ENCODE results near the gene PMPCA. TPM values are rescaled to one million over a fixed set of nuclear protein-coding genes. Genes with fewer than 3 reads are reported as not detected.
"Not testable (repeated sequence)": the region's sequence is repeated elsewhere in the genome, so short reads cannot be mapped to it uniquely, and the experiment has no call there.

Gene PMPCA
- total RNA-seq, 1 experiment from 2014 or later, result 146 TPM

DNA sequence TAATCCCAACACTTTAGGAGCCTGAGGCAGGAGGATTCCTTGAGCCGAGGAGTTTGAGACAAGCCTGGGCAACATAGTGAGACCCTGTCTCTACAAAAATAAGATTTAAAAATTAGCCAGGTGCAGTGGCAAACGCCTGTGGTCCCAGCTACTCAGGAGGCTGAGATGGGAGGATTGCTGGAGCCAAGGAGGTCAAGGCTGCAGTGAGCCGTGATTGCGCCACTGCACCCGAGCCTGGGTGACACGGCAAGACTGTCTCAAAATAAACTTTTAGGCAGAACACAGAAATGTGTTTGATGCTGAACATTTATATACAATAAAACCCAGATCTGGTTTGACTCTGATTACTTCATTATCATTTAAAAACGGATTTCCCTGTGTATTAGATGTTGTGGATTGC is 5.0 kb upstream of the PMPCA start:
- in situ Hi-C loops (cut with HindIII; ENCODE audit: low sequenced_read_pairs), result no loop called here
- no peak for DNase-seq (ENCODE audit: low spot score)

DNA sequence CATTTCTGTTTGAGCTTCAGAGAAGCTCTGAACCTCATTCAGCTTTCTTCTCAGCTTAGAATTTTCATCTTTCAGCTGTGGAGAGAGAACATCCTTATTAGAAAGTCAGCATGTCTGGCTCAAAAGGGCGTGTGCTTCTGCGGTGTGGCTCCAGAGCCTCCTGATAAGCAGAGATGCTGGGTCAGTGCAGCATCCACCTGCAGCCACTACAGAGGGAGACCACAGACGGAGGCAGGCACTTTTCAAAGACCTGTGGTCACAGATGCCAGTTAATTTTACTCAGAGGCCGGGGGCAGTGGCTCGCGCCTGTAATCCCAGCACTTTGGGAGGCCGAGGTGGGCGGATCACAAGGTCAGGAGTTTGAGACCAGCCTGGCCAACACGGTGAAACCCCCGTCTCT is 4.6 kb upstream of the PMPCA start:
- in situ Hi-C loops (cut with HindIII; ENCODE audit: low sequenced_read_pairs); DNase-seq (ENCODE audit: low spot score): not testable (repeated sequence)

DNA sequence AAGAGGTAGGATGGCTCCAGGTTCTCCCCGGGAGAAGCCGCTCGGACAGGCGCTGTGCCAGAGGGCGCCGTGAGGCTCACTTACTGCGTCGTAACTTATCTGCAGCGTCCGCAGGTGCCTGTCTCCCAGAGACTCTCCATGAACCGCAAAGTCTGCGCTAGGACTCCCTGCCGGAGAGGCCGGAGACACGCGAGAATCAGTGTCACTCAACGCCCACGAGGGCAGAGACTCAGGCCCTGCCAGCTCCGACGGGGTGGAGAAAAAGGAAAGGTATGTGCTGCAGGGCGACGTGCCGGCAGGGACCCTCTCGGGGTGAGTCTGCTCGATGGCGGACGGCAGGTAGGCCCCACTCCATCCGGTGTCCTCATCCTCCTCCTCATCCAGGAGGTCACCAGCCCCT is 3.4 kb upstream of the PMPCA start:
- DNase-seq (ENCODE audit: low spot score); in situ Hi-C loops (cut with HindIII; ENCODE audit: low sequenced_read_pairs): not testable (repeated sequence)

DNA sequence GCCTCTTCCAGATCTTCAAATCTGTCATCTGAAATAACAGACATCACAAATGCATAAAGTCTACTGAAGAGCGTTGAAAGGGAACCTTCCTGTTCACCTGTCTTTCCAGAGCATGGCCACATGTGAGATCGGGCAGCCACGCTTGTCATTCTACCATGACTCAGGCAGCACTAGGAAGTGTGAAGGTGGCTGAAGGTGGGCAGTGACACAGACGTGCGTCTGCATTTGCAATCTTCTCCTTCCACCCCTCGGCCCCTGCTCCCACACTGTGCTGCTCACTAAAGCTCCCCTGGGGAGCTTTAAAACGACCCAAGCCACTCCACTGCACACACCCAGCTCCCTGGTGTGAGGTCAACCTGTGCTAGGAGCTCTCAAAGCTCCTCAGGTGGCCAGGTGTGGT is 2.5 kb upstream of the PMPCA start:
- no peak for DNase-seq (ENCODE audit: low spot score)
- in situ Hi-C loops (cut with HindIII; ENCODE audit: low sequenced_read_pairs), result no loop called here

DNA sequence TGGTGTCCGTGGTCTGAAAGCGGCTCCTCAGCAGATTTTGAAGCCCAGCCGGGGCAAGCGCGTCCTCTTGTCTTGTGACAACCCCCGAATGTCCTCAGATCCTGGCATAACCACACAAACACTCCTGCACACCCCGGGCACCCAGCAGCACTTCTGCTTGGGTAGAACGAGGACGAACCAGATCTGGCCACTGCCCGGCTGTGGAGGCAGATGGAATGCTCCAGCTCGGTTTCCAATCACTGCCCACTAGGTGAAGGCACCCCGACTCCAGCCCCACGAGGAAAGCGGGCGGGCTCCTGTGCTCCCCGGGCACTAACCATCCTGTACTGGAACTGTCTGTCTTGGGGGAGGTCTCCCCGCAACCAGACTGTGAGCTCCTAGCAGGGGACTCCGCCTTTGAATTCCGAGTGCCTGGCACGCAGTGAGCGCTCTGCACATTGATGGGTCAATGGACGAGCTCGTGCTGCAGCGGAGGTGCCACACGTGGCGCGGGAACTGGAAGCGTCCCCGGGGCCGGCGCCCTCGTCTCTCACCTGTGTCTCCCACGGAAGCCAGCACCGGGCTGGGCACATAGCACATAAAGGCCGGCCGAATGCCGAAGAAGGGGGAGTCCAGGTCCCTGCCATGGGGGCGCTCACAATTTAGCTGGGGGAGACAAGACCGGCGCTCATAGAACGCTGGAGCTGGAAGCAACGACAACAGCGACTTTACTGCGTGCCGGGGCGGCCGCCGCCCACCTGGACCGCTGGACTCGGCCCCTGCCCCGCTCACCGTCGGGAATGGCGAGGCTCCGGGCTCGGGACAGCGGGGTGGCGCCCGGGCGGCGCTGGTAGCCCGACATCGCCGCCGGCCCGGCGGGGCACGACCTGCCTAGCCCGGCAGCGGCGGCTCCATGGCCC is 652 bp upstream of the PMPCA start:
- in situ Hi-C loops (cut with HindIII; ENCODE audit: low sequenced_read_pairs), result no loop called here
- peak; percentile 25 for DNase-seq (ENCODE audit: low spot score)

DNA sequence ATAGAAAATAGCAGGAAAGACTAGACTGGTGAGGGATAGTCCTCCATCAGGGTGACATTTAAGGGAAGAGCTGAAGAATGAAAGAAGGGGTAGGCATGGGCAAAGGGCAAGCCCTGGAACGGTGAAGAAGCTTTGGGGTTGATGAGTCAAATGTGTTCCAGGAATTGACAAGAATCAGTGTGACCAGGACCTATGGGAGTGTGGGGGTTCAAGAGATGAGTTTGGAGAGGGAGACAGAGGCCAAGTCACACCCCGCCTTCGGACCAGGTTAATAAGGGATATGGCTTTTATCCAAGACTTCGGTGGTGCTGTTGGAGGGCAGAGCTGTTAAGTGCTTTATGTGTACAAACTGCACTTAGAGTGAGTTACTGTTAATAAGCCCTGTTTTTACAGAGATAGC is 920 bp downstream of the PMPCA start:
- in situ Hi-C loops (cut with HindIII; ENCODE audit: low sequenced_read_pairs), result no loop called here
- no peak for DNase-seq (ENCODE audit: low spot score)

DNA sequence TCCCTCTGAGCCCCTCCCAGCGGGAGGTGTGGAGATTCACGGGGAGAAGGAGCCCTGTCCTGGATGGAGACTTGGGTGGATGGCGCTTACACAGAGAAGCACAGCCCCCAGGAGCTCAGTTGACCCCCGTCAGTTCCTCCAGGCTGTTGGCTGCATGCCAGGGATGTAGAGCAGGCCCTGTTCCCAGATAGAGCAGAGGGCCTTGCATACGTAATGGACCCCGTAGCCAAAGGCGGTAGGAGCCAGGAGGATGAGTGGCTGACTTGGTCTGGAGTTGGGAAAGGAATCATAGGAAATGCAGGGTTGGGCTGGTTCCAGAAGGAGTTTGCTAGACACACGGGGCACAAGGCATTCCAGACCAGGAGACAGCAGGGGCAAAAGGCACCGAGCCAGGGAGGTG is 2.5 kb downstream of the PMPCA start:
- no peak for DNase-seq (ENCODE audit: low spot score)
- in situ Hi-C loops (cut with HindIII; ENCODE audit: low sequenced_read_pairs), result no loop called here

DNA sequence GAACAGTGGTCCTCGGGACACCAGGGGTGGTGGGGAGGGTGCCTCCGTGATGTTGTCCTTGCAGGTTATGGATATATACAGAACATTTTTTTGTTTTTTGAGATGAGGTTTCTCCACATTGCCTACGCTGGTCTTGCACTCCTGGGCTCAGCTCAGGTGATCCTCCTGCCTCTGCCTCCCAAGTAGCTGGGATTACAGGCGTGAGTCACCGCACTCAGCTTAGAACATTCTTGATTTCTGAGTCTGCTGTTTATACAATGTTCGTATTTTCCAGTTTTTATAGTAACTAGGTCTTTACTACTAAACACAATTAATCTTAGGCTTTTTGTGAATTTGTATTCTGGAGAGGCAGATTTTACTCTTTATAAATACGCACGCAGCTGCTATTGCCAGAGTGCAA is 6.0 kb downstream of the PMPCA start:
- in situ Hi-C loops (cut with HindIII; ENCODE audit: low sequenced_read_pairs), result no loop called here
- DNase-seq (ENCODE audit: low spot score), result no peak

DNA sequence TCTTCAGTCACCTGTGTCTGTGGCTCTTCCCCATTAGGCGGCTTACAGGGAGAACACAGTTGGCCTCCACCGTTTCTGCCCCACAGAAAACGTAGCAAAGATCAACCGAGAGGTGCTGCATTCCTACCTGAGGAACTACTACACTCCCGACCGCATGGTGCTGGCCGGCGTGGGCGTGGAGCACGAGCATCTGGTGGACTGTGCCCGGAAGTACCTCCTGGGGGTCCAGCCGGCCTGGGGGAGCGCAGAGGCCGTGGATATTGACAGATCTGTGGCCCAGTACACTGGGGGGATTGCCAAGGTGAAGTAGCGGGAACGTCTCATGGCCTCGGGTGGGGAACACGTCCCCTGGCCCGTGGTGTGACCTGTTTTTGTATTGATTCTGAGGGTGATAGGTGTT is 6.5 kb downstream of the PMPCA start:
- no peak for DNase-seq (ENCODE audit: low spot score)
- in situ Hi-C loops (cut with HindIII; ENCODE audit: low sequenced_read_pairs), result no loop called here

DNA sequence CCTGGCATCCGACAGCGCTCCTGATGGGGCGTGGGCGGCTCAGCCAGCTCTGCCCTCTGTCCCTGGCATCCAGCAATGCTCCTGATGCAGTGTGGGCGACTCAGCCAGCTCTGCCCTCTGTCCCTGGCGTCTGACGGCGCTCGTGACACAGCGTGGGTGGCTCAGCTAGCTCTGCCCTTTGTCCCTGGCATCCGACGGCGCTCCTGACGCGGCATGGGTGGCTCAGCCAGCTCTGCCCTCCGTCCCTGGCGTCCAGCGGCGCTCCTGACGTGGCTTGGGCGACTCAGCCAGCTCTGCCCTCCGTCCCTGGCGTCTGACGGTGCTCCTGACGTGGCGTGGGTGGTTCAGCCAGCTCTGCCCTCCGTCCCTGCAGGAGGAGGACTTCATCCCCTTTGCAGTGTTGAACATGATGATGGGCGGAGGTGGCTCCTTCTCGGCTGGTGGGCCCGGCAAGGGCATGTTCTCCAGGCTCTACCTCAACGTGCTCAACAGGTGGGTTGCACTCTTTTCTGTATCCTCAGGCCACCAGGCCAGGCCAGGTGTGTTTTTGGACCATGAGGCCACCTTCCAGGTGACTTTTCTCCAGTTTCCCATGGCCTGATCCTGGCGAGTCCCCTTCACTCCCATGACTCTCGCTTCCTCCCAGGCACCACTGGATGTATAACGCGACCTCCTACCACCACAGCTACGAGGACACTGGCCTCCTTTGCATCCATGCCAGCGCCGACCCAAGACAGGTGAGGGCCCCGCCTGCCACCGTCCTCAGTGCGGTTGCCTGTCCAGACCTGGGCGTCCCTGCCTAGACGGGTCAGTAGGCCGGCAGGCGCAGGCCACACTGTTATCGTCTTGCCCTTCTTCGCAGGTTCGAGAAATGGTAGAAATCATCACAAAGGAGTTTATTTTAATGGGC is 8.0 kb downstream of the PMPCA start:
- in situ Hi-C loops (cut with HindIII; ENCODE audit: low sequenced_read_pairs), result no loop called here
- no peak for DNase-seq (ENCODE audit: low spot score)

DNA sequence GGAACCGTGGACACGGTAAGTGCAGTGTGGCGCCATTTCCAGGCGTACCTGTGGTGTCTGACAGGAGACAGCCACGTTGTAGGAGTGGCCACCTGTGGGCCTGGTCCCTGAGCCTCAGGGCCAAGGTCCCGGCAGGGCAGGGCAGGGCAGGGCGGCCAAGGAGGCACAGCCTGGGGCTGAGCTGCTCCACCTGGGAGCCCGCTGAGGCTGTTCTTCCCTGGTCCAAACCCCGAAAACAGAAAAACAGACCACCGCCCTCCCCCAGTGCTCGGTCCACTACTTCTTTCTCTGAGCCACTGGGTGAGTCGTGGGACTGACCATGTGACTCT is 8.6 kb downstream of the PMPCA start:
- in situ Hi-C loops (cut with HindIII; ENCODE audit: low sequenced_read_pairs), result no loop called here
- DNase-seq (ENCODE audit: low spot score), result no peak

DNA sequence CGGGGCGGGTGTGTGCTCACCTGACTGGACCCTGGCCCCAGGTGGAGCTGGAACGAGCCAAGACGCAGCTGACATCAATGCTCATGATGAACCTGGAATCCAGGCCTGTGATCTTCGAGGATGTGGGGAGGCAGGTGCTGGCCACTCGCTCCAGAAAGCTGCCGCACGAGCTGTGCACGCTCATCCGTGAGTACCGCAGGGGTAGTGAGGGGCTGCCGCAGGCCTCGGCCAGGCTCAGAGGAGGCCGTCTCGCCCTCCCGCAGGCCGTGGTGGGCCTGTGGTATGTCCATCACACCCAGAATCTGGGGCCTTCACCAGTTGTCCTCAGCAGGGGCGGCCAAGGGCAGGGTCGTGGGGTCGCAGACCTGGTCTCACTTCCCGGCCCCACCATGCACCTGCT is 11.3 kb downstream of the PMPCA start:
- in situ Hi-C loops (cut with HindIII; ENCODE audit: low sequenced_read_pairs), result no loop called here
- no peak for DNase-seq (ENCODE audit: low spot score)

DNA sequence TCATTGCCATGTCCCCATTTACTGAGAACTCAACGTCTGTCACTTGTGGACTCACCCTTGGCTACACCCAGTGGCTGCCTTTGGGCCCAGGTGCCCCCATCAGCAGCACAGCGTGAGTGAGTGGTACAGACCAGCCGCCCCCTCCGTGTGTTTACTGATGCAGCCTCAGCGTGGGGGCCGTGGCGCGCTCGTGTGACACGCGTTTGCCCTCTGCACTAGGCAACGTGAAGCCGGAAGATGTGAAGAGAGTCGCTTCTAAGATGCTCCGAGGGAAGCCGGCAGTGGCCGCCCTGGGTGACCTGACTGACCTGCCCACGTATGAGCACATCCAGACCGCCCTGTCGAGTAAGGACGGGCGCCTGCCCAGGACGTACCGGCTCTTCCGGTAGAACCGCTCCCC is 12.4 kb downstream of the PMPCA start:
- no peak for DNase-seq (ENCODE audit: low spot score)
- in situ Hi-C loops (cut with HindIII; ENCODE audit: low sequenced_read_pairs), result no loop called here

DNA sequence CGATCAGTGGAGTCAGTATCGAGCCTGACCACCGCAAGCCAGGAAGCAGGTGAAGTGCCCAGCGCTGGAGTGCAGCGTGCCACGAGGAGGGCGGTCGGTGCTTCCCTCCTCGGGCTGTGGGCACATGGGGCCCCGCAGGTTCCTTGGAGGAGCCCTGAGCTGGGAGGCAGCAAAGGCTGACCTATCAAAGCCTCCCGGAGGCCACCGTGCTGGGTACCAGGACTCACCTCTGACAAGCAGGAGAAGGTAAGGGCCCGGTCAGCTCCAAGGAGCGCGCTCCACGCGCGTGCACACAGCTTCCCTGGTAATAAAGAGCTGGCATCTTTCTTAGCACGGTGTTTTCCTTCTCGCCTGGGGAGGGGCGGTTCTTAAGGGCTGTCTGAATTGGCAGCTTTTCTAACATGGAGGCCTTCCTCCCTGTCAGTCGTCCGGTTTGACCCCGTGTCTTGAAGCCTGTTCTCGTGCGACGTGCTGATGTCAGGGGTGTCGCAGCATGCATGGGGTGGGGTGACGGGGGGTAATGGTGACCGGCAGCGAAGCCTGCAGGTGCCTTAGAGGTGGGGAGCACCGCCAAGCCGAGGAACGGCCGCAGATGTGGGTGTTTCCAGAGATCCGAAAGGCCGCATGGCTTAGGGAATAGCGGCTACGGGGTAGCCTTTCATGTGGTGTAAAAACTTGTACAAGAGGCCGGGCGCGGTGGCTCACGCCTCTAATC is 13.1 kb downstream of the PMPCA start:
- no peak for DNase-seq (ENCODE audit: low spot score)
- in situ Hi-C loops (cut with HindIII; ENCODE audit: low sequenced_read_pairs), result no loop called here

DNA sequence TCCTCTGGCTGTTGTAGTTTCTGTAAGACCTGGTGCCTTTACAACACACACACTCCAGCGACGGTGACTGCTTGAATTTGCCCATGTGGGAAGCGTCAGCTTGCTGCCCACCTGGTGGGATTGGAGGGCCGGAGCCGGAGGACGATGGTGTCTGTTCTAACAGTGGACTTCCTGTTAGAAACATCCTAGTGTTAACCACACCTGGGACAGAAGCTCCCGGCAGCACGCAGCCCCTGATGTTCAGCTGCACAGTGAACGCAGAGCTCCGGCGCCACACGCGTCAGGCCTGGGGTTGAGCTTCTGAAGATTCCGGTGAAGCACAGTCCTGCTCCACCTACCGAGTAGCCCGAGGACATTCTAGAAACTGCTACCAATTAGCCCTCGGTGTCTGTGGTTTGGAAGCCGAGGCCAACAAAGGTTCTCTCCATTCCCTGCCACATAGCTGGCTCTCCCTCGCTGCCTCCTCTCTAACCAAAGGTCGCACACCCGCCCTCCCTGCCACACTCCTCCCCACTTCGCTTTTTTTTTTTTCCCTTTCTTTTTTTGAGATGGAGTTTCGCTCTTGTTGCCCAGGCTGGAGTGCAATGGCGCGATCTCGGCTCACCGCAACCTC is 14.4 kb downstream of the PMPCA start:
- DNase-seq (ENCODE audit: low spot score), result no peak
- in situ Hi-C loops (cut with HindIII; ENCODE audit: low sequenced_read_pairs), result no loop called here

DNA sequence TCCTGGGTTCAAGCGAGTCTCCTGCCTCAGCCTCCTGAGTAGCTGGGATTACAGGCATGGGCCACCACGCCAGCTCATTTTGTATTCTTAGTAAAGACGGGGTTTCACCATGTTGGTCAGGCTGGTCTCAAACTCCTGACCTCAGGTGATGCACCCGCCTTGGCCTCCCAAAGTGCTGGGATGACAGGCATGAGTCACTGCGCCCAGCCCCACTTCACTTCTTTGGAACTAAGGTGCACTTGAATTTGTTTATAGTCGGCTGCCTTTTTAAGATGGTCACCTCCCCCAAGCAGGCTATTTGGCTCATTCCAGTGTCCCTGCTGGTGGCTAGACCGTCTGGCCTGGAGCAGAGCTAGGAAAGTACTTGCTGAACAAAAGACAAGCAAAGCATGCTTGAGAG is 14.9 kb downstream of the PMPCA start:
- DNase-seq (ENCODE audit: low spot score); in situ Hi-C loops (cut with HindIII; ENCODE audit: low sequenced_read_pairs): not testable (repeated sequence)

DNA sequence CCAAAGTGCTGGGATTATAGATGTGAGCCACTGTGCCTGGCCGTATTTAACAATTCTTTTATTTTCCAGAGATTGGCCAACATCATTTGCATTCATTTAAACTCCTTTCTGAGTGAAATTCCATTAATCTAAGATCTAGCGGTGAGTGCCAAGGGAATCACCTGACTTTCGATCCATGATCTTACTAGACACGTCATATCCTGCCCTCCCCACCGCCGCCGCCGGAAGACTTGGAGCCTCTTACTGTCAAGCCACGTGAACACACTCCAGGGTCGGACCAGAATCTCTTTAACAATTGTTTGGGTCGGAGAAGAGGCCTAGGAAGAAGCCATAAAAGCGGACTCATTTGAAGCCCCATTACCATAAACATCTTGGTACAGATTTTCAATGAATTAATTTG is 16.3 kb downstream of the PMPCA start:
- DNase-seq (ENCODE audit: low spot score), result no peak
- in situ Hi-C loops (cut with HindIII; ENCODE audit: low sequenced_read_pairs), result no loop called here

DNA sequence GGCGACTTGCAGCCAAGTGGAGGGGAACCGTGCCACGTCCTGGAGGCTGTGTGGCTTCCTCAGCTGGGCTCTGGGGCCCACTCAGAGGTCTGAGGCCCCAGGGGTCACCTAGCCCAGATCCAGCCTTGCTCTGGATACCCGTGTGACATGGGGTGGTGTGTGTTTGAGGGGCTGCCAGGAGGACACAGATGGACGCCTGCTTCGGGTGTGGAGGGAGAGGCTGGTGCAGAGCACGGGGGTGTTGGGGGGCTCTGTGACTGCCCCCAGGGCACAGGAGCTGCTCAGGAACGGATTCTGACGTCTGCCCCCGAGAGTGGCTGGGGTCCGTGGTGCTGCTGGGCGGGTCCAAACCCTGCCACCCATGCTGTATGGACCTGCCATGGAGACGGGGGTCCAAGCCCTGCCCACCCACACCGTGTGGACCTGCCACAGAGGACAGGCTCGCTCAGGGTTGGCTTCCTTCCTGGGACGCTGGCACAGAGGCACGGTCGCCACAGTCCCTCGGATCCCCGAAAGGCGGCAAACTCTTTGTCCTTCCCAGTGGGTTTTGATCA is 18.7 kb downstream of the PMPCA start:
- in situ Hi-C loops (cut with HindIII; ENCODE audit: low sequenced_read_pairs), result no loop called here
- DNase-seq (ENCODE audit: low spot score), result no peak
